Endodermal cell (in vitro differentiated cells): Measurements from ENCODE around the gene MTIF2. TPM values are rescaled to one million over a fixed set of nuclear protein-coding genes. Genes with fewer than 3 reads are reported as not detected.
A peak's percentile ranks its signal among the peaks of the same experiment; 100 is the strongest.
"Not testable (repeated sequence)": the region's sequence is repeated elsewhere in the genome, so short reads cannot be mapped to it uniquely, and the experiment has no call there.

Source experiments
- DNase-seq: peaks from one replicate; pipeline ENCODE4 v3.0.0-alpha.2; 2017
- H3K27ac ChIP-seq: 2 replicates; pipeline ENCODE4 v1.5.1; 2013; ENCODE audit warnings: mild to moderate bottlenecking, low read depth, low read length, moderate library complexity
- H3K27me3 ChIP-seq: 2 replicates; pipeline ENCODE4 v1.6.1; 2013; ENCODE audit warnings: mild to moderate bottlenecking, low read length, moderate library complexity; ENCODE audit not compliant: insufficient read depth, control insufficient read depth, poor library complexity, severe bottlenecking
- H3K36me3 ChIP-seq: 2 replicates; pipeline ENCODE4 v1.7.0; 2013; ENCODE audit warnings: mild to moderate bottlenecking, low read length, moderate library complexity; ENCODE audit not compliant: control insufficient read depth, insufficient read depth
- H3K4me1 ChIP-seq: one replicate; pipeline ENCODE4 v1.7.0; 2013; ENCODE audit warnings: low read length; ENCODE audit not compliant: control insufficient read depth, insufficient read depth
- H3K4me3 ChIP-seq: 2 replicates; pipeline ENCODE4 v1.5.1; 2013; ENCODE audit warnings: mild to moderate bottlenecking, low read length, moderate library complexity
- H3K9ac ChIP-seq: 2 replicates; pipeline ENCODE4 v1.6.1; 2013; ENCODE audit warnings: mild to moderate bottlenecking, low read length, moderate library complexity; ENCODE audit not compliant: poor library complexity, severe bottlenecking; ENCODE audit errors: extremely low read depth
- H3K9me3 ChIP-seq: 2 replicates; pipeline ENCODE4 v1.6.1; 2013; ENCODE audit warnings: mild to moderate bottlenecking, low read length, moderate library complexity; ENCODE audit not compliant: control insufficient read depth
- H3K27ac Mint-ChIP-seq: 2 replicates; pipeline ENCODE4 v1.8.0; 2020; ENCODE audit warnings: mixed read lengths
- H3K27me3 Mint-ChIP-seq: 2 replicates; pipeline ENCODE4 v1.8.0; 2021; ENCODE audit warnings: mild to moderate bottlenecking, mixed read lengths; ENCODE audit not compliant: insufficient read depth
- H3K36me3 Mint-ChIP-seq: 2 replicates; pipeline ENCODE4 v1.8.0; 2020; ENCODE audit warnings: low read depth, mixed read lengths
- H3K4me1 Mint-ChIP-seq: 2 replicates; pipeline ENCODE4 v1.8.0; 2020; ENCODE audit warnings: mixed read lengths
- H3K4me3 Mint-ChIP-seq: 2 replicates; pipeline ENCODE4 v1.8.0; 2020; ENCODE audit warnings: mild to moderate bottlenecking, moderate library complexity, mixed read lengths
- H3K9me3 Mint-ChIP-seq: 2 replicates; pipeline ENCODE4 v1.8.0; 2020; ENCODE audit warnings: mild to moderate bottlenecking, mixed read lengths
- WGBS, 2 experiments: methylation state at CpG; one replicate each; pipeline versions ENCODE4 v1.1.5 to v1.1.7; 2013; ENCODE audit warnings: missing lambda C conversion rate in 2 of 2, mixed read lengths in 1 of 2; ENCODE audit not compliant: insufficient coverage in 1 of 2, insufficient read length in 1 of 2; 5-methylcytosine and 5-hydroxymethylcytosine counted together
- total RNA-seq, 2 donors: library from RNA; stranded (reverse); fragmentation: NEBNext Ultra II Directional in 1 of 2; extraction: Animal tissue kit (Norgen Biotek cat#: 25700) in 1 of 2; gene quantifications; 2 replicates in 1 of 2; 3 replicates in 1 of 2; pipeline ENCODE4 v1.2.1, GENCODE V29; 2021
- TF ChIP-seq, protein P1 (sequence below): fragments of 200-600 bp; sonication (generic); conservative IDR thresholded peaks from 2 replicates; pipeline ENCODE4 v1.5.0; 2021; ENCODE audit warnings: antibody characterized with exemption, mild to moderate bottlenecking

The MTIF2 gene
- total RNA-seq, 2 donors from 2014 or later = 30.7 to 35.3 TPM

DNA sequence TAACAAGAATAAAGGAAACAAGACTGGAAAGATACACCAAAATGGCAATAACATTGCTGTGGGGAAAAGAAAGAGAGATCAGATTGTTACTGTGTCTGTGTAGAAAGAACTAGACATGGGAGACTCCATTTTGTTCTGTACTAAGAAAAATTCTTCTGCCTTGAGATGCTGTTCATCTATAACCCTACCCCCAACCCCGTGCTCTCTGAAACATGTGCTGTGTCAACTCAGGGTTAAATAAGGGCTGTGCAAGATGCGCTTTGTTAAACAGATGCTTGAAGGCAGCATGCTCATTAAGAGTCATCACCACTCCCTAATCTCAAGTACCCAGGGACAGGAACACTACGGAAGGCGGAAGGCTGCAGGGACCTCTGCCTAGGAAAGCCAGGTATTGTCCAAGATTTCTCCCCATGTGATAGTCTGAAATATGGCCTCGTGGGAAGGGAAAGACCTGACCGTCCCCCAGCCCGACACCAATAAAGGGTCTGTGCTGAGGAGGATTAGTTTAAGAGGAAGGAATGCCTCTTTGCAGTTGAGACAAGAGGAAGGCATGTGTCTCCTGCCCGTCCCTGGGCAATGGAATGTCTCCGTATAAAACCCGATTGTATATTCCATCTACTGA is 10.3 kb upstream of the MTIF2 start:
- not testable (repeated sequence) for H3K27me3 Mint-ChIP-seq, H3K9ac ChIP-seq, H3K27me3 ChIP-seq, H3K4me3 ChIP-seq, H3K36me3 Mint-ChIP-seq, H3K36me3 ChIP-seq, H3K9me3 ChIP-seq, H3K27ac ChIP-seq, H3K4me1 ChIP-seq, H3K9me3 Mint-ChIP-seq
- peak overlapping the region; percentile 91 for H3K27ac Mint-ChIP-seq
- WGBS, 2 experiments = 27 to 31% methylated on average over 3 to 10 of the region's 10 CpGs
- peaks cover 20% of the 10 kb centered on the region for H3K4me1 Mint-ChIP-seq
- peak overlapping the region; percentile 42 for H3K4me3 Mint-ChIP-seq
- peak; percentile 57 for DNase-seq

DNA sequence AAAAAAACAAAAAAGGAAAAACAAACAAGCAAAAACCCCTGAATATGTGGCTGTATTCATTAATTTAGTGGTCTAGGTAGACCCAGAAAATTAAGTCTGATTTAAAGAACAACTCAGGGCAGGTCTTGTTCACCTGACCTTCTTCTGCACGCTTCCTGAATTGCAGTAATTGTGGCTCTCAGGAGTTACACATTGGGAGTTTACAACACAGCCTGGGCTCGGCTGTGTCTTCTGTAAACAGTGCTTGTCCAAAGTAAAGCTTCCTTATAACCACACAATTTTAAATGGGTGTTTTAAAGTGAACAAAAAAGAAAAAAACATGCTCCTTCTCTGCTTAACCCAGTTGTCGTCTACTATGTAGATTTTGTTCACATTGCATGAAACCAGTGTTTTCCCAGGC is 8.3 kb upstream of the MTIF2 start:
- WGBS, 2 experiments = 93 to 98% methylated on average over 3 of the region's 3 CpGs
- no peak overlapping the region for H3K9ac ChIP-seq
- no peaks in the 10 kb centered on the region for H3K27me3 Mint-ChIP-seq
- no peaks in the 10 kb centered on the region for H3K36me3 Mint-ChIP-seq
- H3K27ac ChIP-seq = no peak overlapping the region
- no peak overlapping the region for H3K27ac Mint-ChIP-seq
- peaks cover 20% of the 10 kb centered on the region for H3K4me1 Mint-ChIP-seq
- H3K9me3 ChIP-seq = no peaks in the 10 kb centered on the region
- peaks cover 3% of the 10 kb centered on the region for H3K4me1 ChIP-seq
- H3K4me3 Mint-ChIP-seq = no peak overlapping the region
- H3K9me3 Mint-ChIP-seq = no peaks in the 10 kb centered on the region
- no peaks in the 10 kb centered on the region for H3K36me3 ChIP-seq
- TF ChIP-seq, protein P1, sequence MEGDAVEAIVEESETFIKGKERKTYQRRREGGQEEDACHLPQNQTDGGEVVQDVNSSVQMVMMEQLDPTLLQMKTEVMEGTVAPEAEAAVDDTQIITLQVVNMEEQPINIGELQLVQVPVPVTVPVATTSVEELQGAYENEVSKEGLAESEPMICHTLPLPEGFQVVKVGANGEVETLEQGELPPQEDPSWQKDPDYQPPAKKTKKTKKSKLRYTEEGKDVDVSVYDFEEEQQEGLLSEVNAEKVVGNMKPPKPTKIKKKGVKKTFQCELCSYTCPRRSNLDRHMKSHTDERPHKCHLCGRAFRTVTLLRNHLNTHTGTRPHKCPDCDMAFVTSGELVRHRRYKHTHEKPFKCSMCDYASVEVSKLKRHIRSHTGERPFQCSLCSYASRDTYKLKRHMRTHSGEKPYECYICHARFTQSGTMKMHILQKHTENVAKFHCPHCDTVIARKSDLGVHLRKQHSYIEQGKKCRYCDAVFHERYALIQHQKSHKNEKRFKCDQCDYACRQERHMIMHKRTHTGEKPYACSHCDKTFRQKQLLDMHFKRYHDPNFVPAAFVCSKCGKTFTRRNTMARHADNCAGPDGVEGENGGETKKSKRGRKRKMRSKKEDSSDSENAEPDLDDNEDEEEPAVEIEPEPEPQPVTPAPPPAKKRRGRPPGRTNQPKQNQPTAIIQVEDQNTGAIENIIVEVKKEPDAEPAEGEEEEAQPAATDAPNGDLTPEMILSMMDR = no peak
- DNase-seq = no peak
- no peaks in the 10 kb centered on the region for H3K27me3 ChIP-seq
- H3K4me3 ChIP-seq = no peak overlapping the region

DNA sequence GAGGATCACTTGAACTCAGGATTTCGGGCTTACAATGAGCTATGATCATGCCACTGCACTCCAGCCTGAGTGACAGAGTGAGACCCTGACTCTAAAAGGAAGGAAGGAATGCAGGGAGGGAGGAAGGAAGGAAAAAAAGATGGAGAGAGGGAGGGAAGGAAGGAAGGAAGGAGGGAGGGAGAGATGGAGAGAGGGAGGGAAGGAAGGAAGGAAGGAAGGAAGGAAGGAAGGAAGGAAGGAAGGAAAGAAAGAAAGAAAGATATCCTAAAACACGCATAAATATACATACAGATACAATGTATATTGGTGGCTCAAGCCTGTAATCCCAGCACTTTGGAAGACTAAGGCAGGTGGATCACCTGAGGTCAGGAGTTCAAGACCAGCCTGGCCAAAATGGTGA is 5.3 kb upstream of the MTIF2 start:
- not testable (repeated sequence) for H3K4me3 ChIP-seq, H3K36me3 Mint-ChIP-seq, H3K9ac ChIP-seq, H3K4me1 ChIP-seq, H3K27me3 Mint-ChIP-seq, H3K27ac ChIP-seq, DNase-seq, H3K36me3 ChIP-seq, H3K4me1 Mint-ChIP-seq, H3K27me3 ChIP-seq, H3K9me3 Mint-ChIP-seq, H3K4me3 Mint-ChIP-seq, H3K9me3 ChIP-seq, H3K27ac Mint-ChIP-seq
- WGBS, 2 experiments = 96 to 100% methylated on average over 1 of the region's 2 CpGs

DNA sequence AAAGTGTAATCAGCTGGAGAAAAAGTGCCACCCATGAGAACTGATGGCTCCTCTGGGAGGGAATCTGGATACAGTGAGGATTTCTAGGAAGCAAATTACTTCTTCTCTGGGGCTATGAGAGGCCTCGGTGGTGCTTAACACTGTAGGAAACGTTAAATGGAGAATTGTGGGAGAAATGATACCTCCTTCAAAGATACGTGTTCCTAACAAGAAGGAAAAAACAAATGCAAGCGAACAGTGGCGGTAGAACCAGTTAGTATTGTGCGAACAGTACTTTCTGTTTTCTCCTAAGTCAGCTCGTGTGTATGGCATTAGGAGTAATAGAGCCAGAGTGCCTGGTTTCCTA is 587 bp upstream of the MTIF2 start:
- TF ChIP-seq, protein P1 = no peak
- no peak for DNase-seq
- no peaks in the 10 kb centered on the region for H3K9me3 ChIP-seq
- WGBS, 2 experiments = 80% methylated on average over 6 to 7 of the region's 7 CpGs
- peaks cover 9% of the 10 kb centered on the region for H3K36me3 Mint-ChIP-seq
- peak overlapping the region; percentile 94 for H3K4me3 ChIP-seq
- H3K27me3 ChIP-seq = no peaks in the 10 kb centered on the region
- H3K9ac ChIP-seq = peak overlapping the region; percentile 83
- H3K27ac Mint-ChIP-seq = peak overlapping the region; percentile 96
- peaks cover 1% of the 10 kb centered on the region for H3K9me3 Mint-ChIP-seq
- H3K36me3 ChIP-seq = peaks cover 7% of the 10 kb centered on the region
- H3K27ac ChIP-seq = no peak overlapping the region
- H3K27me3 Mint-ChIP-seq = no peaks in the 10 kb centered on the region
- H3K4me3 Mint-ChIP-seq = peak overlapping the region; percentile 93
- H3K4me1 Mint-ChIP-seq = peaks cover 1% of the 10 kb centered on the region
- H3K4me1 ChIP-seq = no peaks in the 10 kb centered on the region
